HepG2 (cell line): ENCODE measurements around the gene PXK. TPM values are rescaled to one million over a fixed set of nuclear protein-coding genes. Genes with fewer than 3 reads are reported as not detected.

Experiments used
- BHLHE40 ChIP-seq: IDR thresholded peaks from 2 replicates; pipeline ENCODE4 v1.6.1; 2011; ENCODE audit warnings: low read length, improper control_type of control experiment
- CBX2 ChIP-seq, 2 experiments: fragments of 200-600 bp in 1 of 2; sonication (generic); formaldehyde crosslinking in 1 of 2; IDR thresholded peaks; 2 replicates each; pipeline versions ENCODE4 v1.7.0 to v1.8.1; 2018 to 2022; ENCODE audit warnings: low read depth in 2 of 2, low read length in 1 of 2, mild to moderate bottlenecking in 1 of 2, missing genetic modification reagents in 1 of 2
- GATAD2A ChIP-seq: IDR thresholded peaks from 2 replicates; pipeline ENCODE4 v1.6.1; 2016
- HMG20B ChIP-seq: conservative IDR thresholded peaks from 2 replicates; pipeline ENCODE4 v1.6.1; 2016; ENCODE audit warnings: missing genetic modification reagents, missing compliant biosample characterization
- HNF4A ChIP-seq: sonication (generic); formaldehyde crosslinking; IDR thresholded peaks from 2 replicates; pipeline ENCODE4 v1.4.0; 2020; ENCODE audit warnings: missing genetic modification reagents
- JARID2 ChIP-seq: sonication (generic); formaldehyde crosslinking; IDR thresholded peaks from 2 replicates; pipeline ENCODE4 v1.8.1; 2023; ENCODE audit warnings: missing genetic modification reagents, inconsistent platforms; ENCODE audit not compliant: insufficient replicate concordance
- RBAK ChIP-seq: sonication (generic); formaldehyde crosslinking; IDR thresholded peaks from 2 replicates; pipeline ENCODE4 v1.5.1; 2020; ENCODE audit warnings: mild to moderate bottlenecking, missing genetic modification reagents
- SALL2 ChIP-seq: sonication (generic); formaldehyde crosslinking; IDR thresholded peaks from 2 replicates; pipeline ENCODE4 v1.8.1; 2023; ENCODE audit warnings: mild to moderate bottlenecking, missing genetic modification reagents, inconsistent platforms
- SNAI1 ChIP-seq: sonication (generic); formaldehyde crosslinking; IDR thresholded peaks from 2 replicates; pipeline ENCODE4 v1.5.0; 2020; ENCODE audit warnings: mild to moderate bottlenecking, missing genetic modification reagents, borderline replicate concordance
- SP4 ChIP-seq: sonication (generic); formaldehyde crosslinking; IDR thresholded peaks from 2 replicates; pipeline ENCODE4 v1.8.1; 2023; ENCODE audit warnings: mild to moderate bottlenecking, missing genetic modification reagents
- TCF12 ChIP-seq, 2 experiments: fragments of 450-650 bp in 1 of 2; sonication (generic) in 1 of 2; formaldehyde crosslinking in 1 of 2; IDR thresholded peaks; 2 replicates each; pipeline versions ENCODE4 v1.6.1 to v1.8.0; 2017 to 2022; ENCODE audit warnings: antibody characterized with exemption in 1 of 2, mild to moderate bottlenecking in 1 of 2, missing genetic modification reagents in 1 of 2, moderate library complexity in 1 of 2
- ZHX1 ChIP-seq: sonication (generic); formaldehyde crosslinking; IDR thresholded peaks from 2 replicates; pipeline ENCODE4 v1.8.1; 2022; ENCODE audit warnings: low read depth, mild to moderate bottlenecking, missing genetic modification reagents
- ZNF280D ChIP-seq: sonication (generic); formaldehyde crosslinking; IDR thresholded peaks from 2 replicates; pipeline ENCODE4 v1.5.1; 2020; ENCODE audit warnings: mild to moderate bottlenecking, missing genetic modification reagents
- ZNF333 ChIP-seq: sonication (generic); formaldehyde crosslinking; IDR thresholded peaks from 2 replicates; pipeline ENCODE4 v1.4.0; 2020; ENCODE audit warnings: mild to moderate bottlenecking, missing genetic modification reagents, borderline replicate concordance
- ZNF460 ChIP-seq: sonication (generic); formaldehyde crosslinking; IDR thresholded peaks from 2 replicates; pipeline ENCODE4 v1.5.1; 2020; ENCODE audit warnings: missing genetic modification reagents, mild to moderate bottlenecking, borderline replicate concordance
- ZNF530 ChIP-seq: sonication (generic); formaldehyde crosslinking; IDR thresholded peaks from 2 replicates; pipeline ENCODE4 v1.5.0; 2020; ENCODE audit warnings: low read depth, mild to moderate bottlenecking, missing genetic modification reagents
- ZNF607 ChIP-seq: sonication (generic); formaldehyde crosslinking; IDR thresholded peaks from 2 replicates; pipeline ENCODE4 v1.5.1; 2020; ENCODE audit warnings: missing genetic modification reagents, mild to moderate bottlenecking, borderline replicate concordance
- polyA plus RNA-seq, 8 experiments: library from polyadenylated mRNA; depleted of rRNA in 3 of 8; stranded (reverse) in 7 of 8; unstranded in 1 of 8; fragments of >200 nt; fragmentation: Illumina TruSeq in 4 of 8; extraction: Trizol in 4 of 8; gene quantifications; 2 replicates each; pipeline versions ENCODE4 v1.2.1 to v1.2.3, GENCODE V29; 2011 to 2016; ENCODE audit warnings: low read depth in 4 of 8, missing spikeins in 1 of 8, mixed read lengths in 1 of 8; ENCODE audit not compliant: insufficient read depth in 1 of 8
- total RNA-seq, 5 experiments: library from RNA; depleted of rRNA; stranded (reverse); fragments of >200 nt; fragmentation: Illumina TruSeq; extraction: Trizol; gene quantifications; 2 replicates each; pipeline ENCODE4 v1.2.3, GENCODE V29; 2016; ENCODE audit warnings: low read depth in 1 of 5

Gene PXK
- total and polyA plus RNA-seq, 2 of the 13 experiments (the other 11 are each of a cell fraction or from before 2014, with no cell fraction given), result 6.4 to 18.6 TPM

- TF ChIP-seq CBX2 (IDR thresholded peaks at IDR 0.05; ENCODE audit: low read depth, low read length) (no peak), CBX2 (CRISPR knock-in tag; IDR thresholded peaks at IDR 0.05; ENCODE audit: low read depth) (no peak), ZNF280D (CRISPR knock-in tag) (no peak), BHLHE40 (0 out of 2 replicates have a peak, but pooled peaks have one; percentile 8), SP4 (0 out of 2 replicates have a peak, but pooled peaks have one; percentile 16), ZNF333 (no peak), HNF4A (CRISPR knock-in tag) (no peak), SALL2 (no peak), JARID2 (CRISPR knock-in tag) (no peak), SNAI1 (no peak), RBAK (CRISPR knock-in tag) (no peak), HMG20B (CRISPR knock-in tag) (no peak), TCF12 (IDR thresholded peaks at IDR 0.05) (no peak), TCF12 (CRISPR knock-in tag; IDR thresholded peaks at IDR 0.05) (no peak), GATAD2A (peak; percentile 52; the same call in 1 of the 2 replicates), ZNF530 (no peak), ZNF607 (CRISPR knock-in tag) (no peak), ZHX1 (CRISPR knock-in tag) (no peak), ZNF460 (CRISPR knock-in tag) (no peak; the same call in 1 of the 2 replicates)
Observed at GRCh38 chr3:58463181-58463941, 130.7 kb downstream of the PXK start (continued).
